GM19438 (cell line): ENCODE measurements around the gene TSFM.

Source experiments
- ATAC-seq: cut with Tn5 transposase; IDR thresholded peaks from one replicate; pipeline ENCODE4 v1.9.1; 2021; ENCODE audit warnings: low read depth; ENCODE audit not compliant: unreplicated experiment

The TSFM gene

DNA sequence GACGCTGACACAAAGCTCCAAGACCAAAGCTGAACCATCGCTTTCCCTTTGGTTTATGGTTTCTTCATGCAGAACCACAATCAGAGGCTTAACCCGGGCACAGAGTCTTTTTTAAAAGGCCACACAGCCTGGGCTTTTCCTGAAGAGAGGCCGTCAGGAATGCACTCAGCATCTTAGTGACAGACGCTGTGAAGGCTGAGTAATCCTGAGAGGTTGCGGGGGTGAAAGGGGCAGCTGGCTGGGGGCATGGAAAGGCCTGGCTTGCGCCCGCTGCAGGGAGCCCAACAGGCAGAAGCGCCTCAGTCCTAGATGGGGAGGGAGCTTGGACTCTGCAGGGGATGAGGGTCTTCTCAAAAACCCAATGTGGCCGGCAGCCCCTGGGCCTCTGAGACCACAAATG, 50.4 kb downstream of the TSFM start:
- no peak for ATAC-seq

DNA sequence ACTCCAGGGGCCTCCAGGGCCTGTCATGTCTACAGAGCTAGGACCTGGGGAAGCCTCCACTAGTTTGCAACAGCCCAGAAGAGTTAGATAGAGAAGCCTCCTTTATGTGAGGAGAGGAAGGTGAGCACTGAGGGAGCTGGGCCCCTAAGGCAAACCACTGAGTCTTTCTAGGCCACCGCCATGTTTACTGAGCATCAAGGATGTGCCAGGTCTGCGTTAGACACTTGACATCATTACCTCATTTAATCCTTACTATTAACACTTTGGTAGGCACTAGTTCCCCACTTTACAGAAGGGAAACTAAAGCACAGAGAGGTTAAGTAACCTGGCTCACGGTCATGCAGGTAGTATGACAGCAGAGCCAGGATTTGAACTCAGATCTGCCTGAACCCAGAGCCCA, 51.1 kb downstream of the TSFM start:
- ATAC-seq, result no peak

DNA sequence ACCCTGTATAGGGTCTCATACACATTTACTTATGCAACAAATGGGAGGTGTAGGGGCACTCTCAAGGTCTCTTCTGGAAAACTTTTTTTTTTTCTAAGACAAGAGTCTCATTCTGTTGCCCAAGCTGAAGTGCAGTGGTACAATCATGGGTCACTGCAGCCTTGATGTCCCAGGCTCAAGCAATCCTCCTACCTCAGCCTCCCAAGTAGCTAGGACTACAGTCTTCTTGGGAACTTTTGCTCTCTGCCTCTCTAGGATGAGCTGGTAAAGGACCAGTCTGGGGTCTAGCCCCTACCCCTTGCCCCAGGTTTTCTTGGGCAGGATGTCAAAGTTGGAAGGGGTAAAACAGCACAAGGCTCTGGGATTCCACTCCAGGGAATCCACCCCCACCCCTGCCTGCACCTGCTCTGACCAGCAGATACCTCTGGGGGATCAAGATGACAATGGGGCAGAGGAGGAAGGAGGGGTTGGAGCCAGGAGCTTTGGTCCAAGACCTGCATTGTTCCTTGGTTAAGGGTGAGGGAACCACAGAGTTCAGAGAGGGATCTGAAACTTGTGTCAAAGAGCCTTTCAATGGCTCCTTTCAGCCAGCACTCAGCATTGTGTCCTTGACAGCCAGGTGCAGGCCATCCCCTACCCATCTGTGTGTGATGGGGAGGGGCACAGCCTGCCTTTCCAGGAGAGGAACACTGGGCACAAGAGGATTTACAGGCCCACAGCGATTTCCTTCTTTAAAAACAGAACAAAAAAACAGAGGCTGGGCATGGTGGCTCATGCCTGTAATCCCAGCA, 51.7 kb downstream of the TSFM start:
- no peak for ATAC-seq

DNA sequence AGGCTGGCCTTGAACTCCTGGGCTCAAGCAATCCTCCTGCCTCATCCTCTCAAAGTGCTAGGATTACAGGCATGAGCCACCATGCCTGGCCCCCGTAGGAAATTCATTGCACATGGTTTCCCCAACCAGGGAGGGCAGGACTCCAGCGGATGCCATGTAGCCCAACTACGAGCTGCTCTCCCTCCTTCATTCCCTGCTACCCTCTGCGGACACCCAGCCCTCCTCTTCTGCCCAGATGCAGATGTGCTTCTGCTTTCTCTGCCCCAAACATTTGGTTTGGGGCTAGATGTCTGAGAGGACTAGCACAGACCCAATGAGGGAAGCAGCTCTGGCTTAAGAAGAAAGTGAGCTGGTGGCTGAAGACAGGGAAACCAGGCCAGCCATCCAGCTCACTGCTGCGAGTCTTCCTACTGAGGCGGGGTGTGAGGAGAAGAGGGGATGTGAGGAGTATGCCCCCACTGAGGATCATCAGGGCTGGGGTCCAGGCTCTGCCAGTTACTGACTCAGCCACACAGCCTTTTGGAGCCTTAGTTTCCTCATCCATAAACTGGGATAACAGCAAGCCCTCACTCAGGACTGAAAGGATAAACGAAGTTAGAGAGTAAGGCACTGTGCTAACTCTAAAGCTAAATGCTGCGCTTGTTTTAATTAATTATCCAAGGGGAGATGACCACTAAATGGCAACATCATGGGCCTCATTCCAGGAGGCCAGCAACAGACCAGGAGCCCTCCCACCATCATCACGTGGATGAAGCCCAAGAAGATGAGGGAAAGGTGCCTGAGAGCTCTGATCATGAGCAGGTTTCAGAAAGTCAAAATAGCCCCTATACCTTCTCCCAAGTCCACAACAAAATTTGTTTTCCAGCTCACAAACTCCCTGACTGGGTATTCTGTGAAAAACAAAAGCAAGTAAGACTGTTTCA, 53.0 kb downstream of the TSFM start:
- ATAC-seq, result no peak

DNA sequence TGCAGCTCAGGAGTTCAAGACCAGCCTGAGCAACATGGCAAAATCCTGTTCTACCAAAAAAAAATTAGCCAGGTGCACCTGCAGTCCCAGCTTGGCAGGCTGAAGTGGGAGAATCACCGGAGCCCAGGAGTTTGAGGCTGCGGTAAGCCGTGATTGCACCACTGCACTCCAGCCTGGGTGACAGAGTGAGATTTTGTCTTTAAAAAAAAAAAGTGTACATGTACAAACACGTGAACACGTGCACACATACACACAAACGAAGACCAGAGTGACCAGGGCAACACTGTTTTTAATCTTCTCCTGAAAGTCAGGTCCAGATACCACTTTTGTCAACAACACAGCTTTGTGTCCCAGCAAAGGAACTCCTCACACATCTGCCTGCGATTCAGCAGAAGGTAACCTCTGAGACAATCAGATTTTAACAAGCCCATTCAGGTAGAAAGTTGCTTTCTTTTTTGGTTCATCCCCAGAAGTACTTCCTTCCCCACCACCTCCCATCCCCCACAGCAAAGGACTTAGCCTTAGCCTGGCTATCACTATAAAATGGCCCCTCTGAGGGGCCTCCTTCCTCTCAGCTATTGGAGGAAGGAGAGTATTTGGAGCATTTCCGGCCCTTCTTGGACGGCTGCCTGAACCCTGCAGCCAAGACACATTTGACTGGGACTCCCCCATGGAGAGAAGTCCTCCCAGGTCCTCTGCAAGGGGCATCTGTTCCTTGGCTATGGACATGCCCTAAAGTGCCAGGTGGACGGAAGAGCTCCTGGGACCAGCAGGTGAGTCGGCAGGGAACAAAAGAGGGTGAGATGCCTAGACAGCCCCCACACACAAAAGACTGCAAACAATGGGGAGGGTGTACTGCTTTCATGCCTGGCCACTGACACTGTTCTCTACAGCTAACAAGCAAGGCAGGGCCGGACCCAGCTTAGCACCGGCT, 54.1 kb downstream of the TSFM start:
- peak; percentile 46 for ATAC-seq

DNA sequence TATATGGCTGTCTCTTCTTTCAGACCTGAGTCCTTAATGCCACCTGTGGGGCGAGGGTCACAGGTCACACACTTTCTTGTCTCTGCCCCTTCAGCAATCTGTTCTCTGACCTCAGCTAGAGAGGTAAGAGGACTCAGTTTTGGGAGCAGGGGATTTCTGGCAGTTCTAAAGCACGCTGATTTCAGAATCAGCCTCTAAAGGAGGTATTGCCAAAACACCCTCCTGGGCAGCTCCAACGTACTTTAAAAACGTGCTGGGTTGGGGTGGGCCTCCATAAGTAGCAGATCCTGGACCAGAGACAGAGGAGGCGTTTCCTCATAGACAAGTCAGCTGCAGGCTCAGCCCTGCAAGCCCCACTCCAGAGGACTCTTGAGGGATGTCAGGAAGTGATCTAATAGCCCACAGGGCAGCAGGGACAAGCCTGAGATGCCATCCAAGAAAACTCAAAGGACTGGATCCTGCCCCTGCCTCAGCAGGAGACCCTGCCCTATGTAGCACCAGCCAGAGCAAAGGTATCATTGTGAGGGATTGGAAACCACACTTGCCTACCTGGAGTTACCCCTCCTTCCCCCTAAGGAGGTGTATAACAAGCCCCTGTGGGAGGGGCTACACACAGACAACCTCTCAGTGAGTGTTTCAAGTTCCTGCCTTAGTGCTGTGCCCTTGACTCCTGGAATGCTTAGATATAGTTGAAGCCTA, 55.4 kb downstream of the TSFM start:
- no peak for ATAC-seq

DNA sequence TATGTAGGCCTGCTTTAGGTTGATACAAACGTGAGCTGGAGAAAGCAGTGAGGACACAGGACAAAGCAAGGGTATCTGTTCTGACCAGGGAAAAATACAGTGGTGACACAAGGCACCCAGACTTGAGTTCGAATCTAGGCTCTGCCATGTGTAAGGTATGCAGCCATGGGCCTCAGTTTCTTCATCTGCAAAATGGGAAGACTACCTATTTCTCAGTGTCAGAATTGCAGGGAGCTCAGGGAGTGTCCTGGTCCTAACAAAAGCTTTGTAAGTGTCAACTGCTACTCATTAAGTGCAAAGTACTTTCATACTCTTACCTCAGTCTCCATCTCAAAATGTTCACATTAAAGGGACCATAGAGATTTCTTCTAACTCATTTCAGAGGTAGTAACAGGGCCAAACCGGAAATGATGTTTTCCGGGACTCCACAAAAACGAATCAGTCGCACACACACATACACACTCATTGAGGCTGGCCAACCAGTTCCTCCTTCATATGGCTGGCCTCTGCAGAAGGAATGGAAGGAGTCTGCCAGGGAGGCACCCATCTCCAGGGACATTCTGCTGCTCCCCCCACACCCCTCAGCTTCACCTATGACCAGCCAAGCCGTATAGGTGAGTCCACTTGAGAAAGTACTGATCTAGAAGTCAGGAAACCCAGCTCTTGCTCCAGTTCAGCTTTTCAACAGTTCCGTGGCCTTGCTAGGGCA, 56.2 kb downstream of the TSFM start:
- ATAC-seq, result no peak

DNA sequence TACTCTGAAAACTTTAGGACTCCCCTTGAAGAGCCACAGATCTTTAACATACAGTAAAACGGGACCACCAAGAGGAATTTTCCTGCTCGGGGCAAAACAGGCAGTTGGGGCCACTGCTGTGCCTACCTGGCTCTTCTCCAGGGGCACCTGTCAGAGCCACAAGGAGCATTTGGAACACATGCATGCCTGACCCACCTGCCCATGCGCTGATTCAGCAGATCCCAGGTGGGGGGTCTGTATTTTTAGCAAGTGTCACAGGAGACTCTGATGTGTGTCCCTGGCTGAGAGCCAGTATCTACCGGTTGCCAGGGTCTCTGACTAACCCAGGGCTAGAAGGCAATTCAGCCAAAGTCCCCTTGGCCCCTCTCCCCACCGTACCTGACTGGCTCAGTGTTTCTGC, 57.4 kb downstream of the TSFM start:
- no peak for ATAC-seq

DNA sequence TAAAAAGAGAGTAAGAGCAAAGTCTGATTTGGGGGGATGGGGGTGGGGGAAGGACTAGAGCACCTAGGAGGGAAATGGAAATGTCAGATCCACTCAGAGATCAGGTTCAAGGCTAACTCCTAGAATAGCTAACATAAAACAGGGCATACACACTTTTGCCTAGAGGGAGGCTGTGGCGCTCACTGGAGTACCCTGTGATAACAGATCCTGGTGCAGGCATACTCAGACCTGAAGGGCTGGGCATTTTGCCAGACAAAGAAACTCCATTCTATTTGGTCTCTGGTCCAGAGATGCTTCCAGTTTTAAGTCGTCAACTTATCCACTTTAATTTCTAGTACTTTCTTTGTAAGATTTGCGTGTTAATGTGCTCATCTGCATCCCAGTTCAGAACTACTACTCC, 58.1 kb downstream of the TSFM start:
- ATAC-seq, result no peak

DNA sequence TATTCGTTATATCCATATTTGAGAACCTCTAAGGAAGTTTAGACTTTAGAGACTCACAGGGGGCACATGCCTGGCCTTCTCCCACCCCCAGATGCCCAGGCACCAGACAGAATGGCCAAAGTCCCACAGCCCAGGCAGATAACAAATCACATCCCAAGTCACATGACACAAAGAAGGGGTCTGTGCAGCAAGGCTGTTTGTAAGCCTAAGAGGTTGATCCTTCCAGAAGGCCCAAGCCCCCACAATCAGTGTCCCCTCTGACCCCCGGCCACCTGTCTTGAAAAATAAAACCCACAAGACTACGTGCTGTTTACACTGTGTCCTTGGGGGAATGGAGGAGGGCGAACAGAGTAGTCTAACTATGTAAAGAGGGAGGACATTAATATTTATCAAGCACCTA, 58.9 kb downstream of the TSFM start:
- ATAC-seq, result no peak

DNA sequence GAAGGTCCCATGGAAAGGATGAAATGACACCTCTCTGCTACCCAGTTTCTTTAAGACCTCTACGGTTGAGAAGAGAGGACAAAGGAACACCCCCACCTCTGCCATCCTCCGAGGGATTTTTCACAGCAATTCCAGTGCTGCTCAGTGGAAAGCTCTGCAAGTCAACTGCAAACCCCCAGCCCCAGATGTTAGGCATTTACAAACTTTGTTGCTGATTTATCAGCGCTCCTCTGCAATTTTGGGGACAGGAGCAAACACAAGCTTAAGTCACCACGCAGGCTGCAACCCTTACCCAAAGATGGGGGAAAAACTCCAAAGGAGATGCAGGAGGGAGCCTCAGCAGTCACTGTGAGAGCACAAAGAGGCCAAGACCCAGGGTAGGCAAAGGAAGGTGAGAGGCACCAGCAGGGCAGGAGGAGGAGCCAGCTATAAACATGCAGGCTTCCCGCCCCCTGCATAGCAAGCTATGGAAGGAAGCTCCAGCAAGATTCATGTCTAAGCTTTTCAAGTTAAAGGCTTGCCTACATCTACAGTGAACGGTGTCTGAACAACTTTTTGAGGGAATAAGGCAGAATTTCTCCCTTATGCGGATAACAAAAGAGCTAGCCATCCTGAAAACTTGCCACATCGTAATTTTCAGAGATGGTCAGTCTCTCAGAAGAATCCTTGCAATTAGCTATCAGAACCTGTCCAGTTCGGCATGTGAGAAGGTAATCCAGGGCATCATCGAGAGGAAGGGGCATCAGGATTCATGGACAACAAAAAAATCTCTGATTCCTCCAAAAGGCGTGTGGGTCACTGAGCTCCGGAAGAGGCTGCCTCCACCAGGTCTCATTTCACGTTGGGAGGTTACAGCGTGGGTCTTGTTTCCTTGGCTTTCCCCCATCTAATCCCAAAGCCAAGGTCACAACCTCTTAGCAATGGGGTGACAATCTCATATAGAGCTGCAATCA, 60.0 kb downstream of the TSFM start:
- no peak for ATAC-seq

DNA sequence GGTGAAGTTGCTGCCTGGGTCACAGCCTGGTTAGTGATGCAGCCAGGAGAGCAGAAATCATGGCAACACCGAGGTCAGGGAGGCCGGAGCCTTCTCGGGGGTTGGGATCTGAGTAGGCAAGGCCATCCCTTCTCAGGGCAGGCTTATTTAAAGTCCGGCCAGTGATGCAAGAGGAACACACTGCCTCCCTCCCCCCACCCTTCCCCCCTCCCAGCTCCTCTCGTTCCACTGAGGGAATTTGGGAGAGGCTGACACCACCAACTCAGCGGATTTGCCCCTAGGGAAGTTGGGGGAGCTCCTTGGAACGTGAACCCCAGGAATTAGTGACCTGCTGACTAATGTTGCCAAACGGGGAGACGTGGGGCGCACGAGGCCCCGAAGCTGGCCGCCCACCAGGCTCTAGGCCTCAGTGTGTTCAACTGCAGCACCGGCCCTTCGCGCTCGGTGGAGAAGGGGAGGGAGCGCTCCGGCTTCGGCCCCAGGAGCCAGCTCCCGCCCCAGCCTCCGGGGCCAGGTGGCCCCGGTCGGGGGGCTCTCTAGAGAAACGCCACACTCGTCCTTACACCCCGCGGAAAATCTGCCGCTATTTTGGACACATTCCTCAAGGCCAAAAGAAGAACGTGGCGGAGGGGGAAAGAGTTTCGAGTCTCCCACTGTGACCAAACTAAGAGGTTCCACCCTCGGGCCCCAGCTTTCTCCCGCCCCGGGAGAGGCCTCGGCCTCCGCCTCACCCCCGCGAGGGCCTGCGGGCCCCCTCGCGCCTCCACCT, 62.3 kb downstream of the TSFM start:
- ATAC-seq, result no peak

DNA sequence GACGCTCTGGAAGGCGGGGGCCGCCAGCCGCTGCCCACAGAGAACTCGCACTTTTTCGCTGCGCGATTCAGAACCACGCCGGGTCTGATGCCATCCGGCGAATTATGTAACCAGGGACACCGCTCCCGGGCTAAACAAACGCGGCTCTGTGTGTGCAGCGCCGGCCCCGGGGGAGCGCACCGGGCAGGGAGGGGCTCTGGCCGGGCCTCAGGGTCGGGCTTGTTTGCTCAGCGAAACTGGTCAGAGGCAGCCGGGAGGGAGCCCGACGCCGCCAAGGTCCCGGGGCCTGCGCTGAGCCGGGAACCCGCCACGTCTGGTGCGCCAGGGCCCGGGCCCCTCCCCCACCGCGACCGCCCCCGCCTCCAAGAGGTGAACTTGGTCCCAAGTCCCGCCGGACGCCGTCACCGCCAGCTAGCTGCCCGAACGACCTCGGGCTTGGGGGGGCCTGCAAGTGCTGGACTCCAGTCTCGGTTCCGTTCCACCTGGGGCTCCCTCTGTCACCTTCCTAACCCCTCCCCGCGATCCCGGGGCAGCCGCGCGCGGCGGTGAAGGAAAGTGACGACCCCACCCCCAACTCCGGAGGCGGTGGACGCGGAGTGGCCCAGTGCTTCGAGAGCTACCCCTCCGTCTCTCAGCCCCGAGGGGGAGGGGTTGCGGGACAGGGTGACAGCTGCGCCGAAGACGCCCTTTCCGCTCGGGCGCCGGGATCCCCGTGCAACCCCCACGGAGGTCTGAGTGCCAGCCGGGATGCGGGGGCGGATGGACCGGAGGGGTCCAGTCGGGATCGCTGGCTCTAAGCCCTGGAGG, 63.1 kb downstream of the TSFM start:
- peak; percentile 37 for ATAC-seq

DNA sequence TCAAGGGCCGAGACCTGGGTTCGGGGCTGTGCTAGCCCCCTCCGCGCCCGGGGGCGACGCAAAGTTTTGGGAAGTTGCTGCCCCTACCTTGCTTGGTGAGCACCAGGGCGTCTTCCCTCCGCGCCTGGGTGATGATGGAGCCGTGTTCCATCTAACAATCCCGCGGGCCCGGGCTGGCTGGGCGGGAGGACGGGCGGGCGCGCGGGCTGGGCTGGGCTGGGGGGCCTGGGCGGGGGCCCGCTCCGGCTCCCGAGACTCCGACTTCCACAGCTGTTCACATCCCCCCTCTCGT, 63.6 kb downstream of the TSFM start:
- peak; percentile 7 for ATAC-seq

DNA sequence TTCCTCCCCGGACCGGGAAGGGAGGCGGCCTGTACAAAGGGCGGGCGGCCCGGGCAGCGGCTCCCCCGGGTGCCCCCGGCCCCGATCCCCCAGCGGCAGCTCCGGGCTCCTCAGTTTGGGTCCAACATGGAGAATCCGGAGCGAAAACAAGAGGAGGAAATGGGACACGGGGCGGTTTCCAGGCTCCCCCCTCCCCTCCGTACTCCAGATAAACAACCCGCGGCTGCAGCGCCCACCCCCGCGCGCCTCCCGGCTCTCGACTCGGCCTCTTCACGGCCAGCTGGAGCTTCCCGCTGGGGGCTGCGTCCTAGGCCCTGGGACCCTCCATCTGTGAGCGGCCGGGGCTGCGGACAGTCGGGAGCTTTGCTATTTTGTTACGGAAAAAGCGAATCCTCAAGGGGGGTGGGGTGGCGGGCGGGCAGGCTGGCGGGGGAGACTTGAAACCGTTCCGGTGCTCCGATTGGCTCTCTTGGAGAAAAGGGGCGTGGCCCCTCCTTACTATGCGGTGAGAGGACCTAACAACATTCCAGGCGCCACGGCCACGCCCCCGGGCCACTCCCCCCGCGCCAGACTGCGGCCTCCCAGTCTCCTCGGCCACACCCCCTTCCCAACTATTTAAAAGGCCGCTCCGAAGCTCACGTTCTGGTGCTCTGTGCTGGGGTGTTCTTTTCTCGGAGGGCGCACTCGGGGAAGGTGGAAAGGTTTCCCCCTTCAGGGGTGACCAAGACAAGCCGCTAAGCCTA, 64.2 kb downstream of the TSFM start, which contains the start of gene CTDSP2:
TSS of gene CTDSP2 (minus strand) at position 153 of the 743 bp plus-strand sequence. CDS start 294 bp downstream, outside the sequence.
- ATAC-seq, result peak; percentile 44
